K562 (cell line): ENCODE data around the gene ZAP70. TPM values are rescaled to one million over a fixed set of nuclear protein-coding genes. Genes with fewer than 3 reads are reported as not detected.

ENCODE experiments used
- ATF4 ChIP-seq: fragments of 450-650 bp; formaldehyde crosslinking; IDR thresholded peaks from 2 replicates; pipeline ENCODE4 v1.4.0; 2022; ENCODE audit warnings: mild to moderate bottlenecking, moderate library complexity
- ATF6 ChIP-seq: sonication (generic); formaldehyde crosslinking; IDR thresholded peaks from 2 replicates; pipeline ENCODE4 v1.4.0; 2020; ENCODE audit warnings: mild to moderate bottlenecking, missing genetic modification reagents
- BDP1 ChIP-seq: IDR thresholded peaks from 3 replicates; pipeline ENCODE4 v1.6.1; 2011; ENCODE audit not compliant: insufficient read length, insufficient read depth
- BRD9 ChIP-seq: fragments of 450-650 bp; IDR thresholded peaks from 2 replicates; pipeline ENCODE4 v1.6.1; 2018; ENCODE audit warnings: low read depth; ENCODE audit not compliant: partially characterized antibody
- ELK1 ChIP-seq: sonication (generic); formaldehyde crosslinking; IDR thresholded peaks from 2 replicates; pipeline ENCODE4 v1.8.1; 2022; ENCODE audit warnings: missing genetic modification reagents
- JUND ChIP-seq, 2 experiments: IDR thresholded peaks; 2 replicates in 1 of 2; 3 replicates in 1 of 2; pipeline ENCODE4 v1.6.1; 2011; ENCODE audit warnings: borderline replicate concordance in 2 of 2, low read depth in 2 of 2, low read length in 2 of 2, improper control_type of control experiment in 1 of 2, missing biosample characterization in 1 of 2, missing genetic modification characterization in 1 of 2, missing genetic modification reagents in 1 of 2
- LCOR ChIP-seq: sonication (generic); formaldehyde crosslinking; IDR thresholded peaks from 2 replicates; pipeline ENCODE4 v1.8.0; 2022; ENCODE audit warnings: mild to moderate bottlenecking, missing genetic modification reagents
- MAZ ChIP-seq, 2 experiments: fragments of 450-650 bp in 1 of 2; sonication (generic) in 1 of 2; formaldehyde crosslinking; IDR thresholded peaks in 1 of 2; conservative IDR thresholded peaks in 1 of 2; 2 replicates each; pipeline versions ENCODE4 v1.4.0 to v1.5.0; 2020; ENCODE audit warnings: mild to moderate bottlenecking in 1 of 2, missing genetic modification reagents in 1 of 2
- MYC ChIP-seq, 2 experiments: fragments of 250-450 bp in 1 of 2; sonication (Bioruptor Pico) in 1 of 2; IDR thresholded peaks; 2 replicates each; pipeline versions ENCODE4 v1.5.1 to v1.6.1; 2012 to 2021; ENCODE audit warnings: low read depth in 2 of 2, borderline replicate concordance in 1 of 2, improper control_type of control experiment in 1 of 2, low read length in 1 of 2, mild to moderate bottlenecking in 1 of 2, moderate library complexity in 1 of 2
- PKNOX1 ChIP-seq: fragments of 450-650 bp; IDR thresholded peaks from 2 replicates; pipeline ENCODE4 v1.6.1; 2016
- STAG1 ChIP-seq: sonication (generic); formaldehyde crosslinking; IDR thresholded peaks from 2 replicates; pipeline ENCODE4 v1.5.0; 2020; ENCODE audit warnings: missing genetic modification reagents, borderline replicate concordance
- TARDBP ChIP-seq: fragments of 450-650 bp; IDR thresholded peaks from 2 replicates; pipeline ENCODE4 v1.6.1; 2016
- TFAP4 ChIP-seq: sonication (generic); formaldehyde crosslinking; IDR thresholded peaks from 2 replicates; pipeline ENCODE4 v1.8.0; 2022; ENCODE audit warnings: missing genetic modification reagents, mild to moderate bottlenecking, moderate library complexity, borderline replicate concordance
- ZNF212 ChIP-seq: fragments of 450-650 bp; formaldehyde crosslinking; IDR thresholded peaks from 2 replicates; pipeline ENCODE4 v1.4.0; 2020; ENCODE audit warnings: mild to moderate bottlenecking
- ZNF24 ChIP-seq: fragments of 450-650 bp; IDR thresholded peaks from 2 replicates; pipeline ENCODE4 v1.6.1; 2016
- ZNF449 ChIP-seq: fragments of 250-450 bp; sonication (Bioruptor Pico); IDR thresholded peaks from 2 replicates; pipeline ENCODE4 v1.8.0; 2022; ENCODE audit warnings: moderate library complexity, mild to moderate bottlenecking, inconsistent platforms
- polyA plus RNA-seq, 8 experiments: library from polyadenylated mRNA; depleted of rRNA in 4 of 8; stranded (reverse) in 5 of 8; unstranded in 3 of 8; fragments of >200 nt; fragmentation: Nextera tagmentation in 2 of 8; fragmentation: Illumina TruSeq in 1 of 8; extraction: Ambion mirVana in 2 of 8; extraction: Trizol in 1 of 8; gene quantifications; 2 replicates each; pipeline versions ENCODE4 v1.2.1 to v1.2.3, GENCODE V29; 2011 to 2014; ENCODE audit warnings: inconsistent platforms in 1 of 8, missing spikeins in 1 of 8
- total RNA-seq, 7 experiments: library from RNA; depleted of rRNA in 6 of 7; stranded (reverse); fragments of >200 nt in 6 of 7; fragmentation: Illumina TruSeq in 2 of 7; extraction: Trizol in 2 of 7; gene quantifications; 2 replicates each; pipeline versions ENCODE4 v1.2.1 to v1.2.3, GENCODE V29; 2011 to 2021; ENCODE audit warnings: low replicate concordance in 1 of 7

ZAP70 gene
- total and polyA plus RNA-seq, 9 of the 15 experiments (the other 6 are each of a cell fraction or from before 2014, with no cell fraction given), result 0.06 to 0.80 (median 0.21) TPM; not detected in 1

GRCh38 chr2:97697252-97698235, 15.8 kb upstream of the ZAP70 start (continued):
- 0 out of 2 replicates have a peak, but pooled peaks have one; percentile 48 for TF ChIP-seq ATF6 (CRISPR knock-in tag)
- TF ChIP-seq PKNOX1, result peak; percentile 59
- peak; percentile 63; the same call in 1 of the 2 replicates for TF ChIP-seq MYC (IDR thresholded peaks at IDR 0.05; ENCODE audit: low read depth, low read length)
- TF ChIP-seq MYC (CRISPR knock-in tag; IDR thresholded peaks at IDR 0.05; ENCODE audit: borderline replicate concordance, low read depth), result no peak
- TF ChIP-seq MAZ (CRISPR knock-in tag; conservative IDR thresholded peaks at IDR 0.05 in 1 of 2, IDR thresholded peaks at IDR 0.05 in 1 of 2), result peak in 1 of 2 experiments; percentile 54; a peak in 1 of 4 replicates
- TF ChIP-seq ZNF449 (CRISPR knock-in tag), result no peak
- TF ChIP-seq ZNF212 (CRISPR knock-in tag), result no peak
- TF ChIP-seq STAG1 (CRISPR knock-in tag), result peak; percentile 81; the same call in 1 of the 2 replicates
- 0 out of 2 replicates have a peak, but pooled peaks have one; percentile 19 for TF ChIP-seq ATF4 (CRISPR knock-in tag)
- no peak for TF ChIP-seq BRD9
- TF ChIP-seq TARDBP, result no peak
- TF ChIP-seq ZNF24, result peak; percentile 49; the same call in 1 of the 2 replicates
- TF ChIP-seq ELK1 (CRISPR knock-in tag), result no peak
- peak; percentile 49; the same call in 1 of the 2 replicates for TF ChIP-seq LCOR (CRISPR knock-in tag)
- TF ChIP-seq TFAP4 (CRISPR knock-in tag), result 0 out of 2 replicates have a peak, but pooled peaks have one; percentile 33
- no peak for TF ChIP-seq BDP1
- peak; percentile 53; the same call in 1 of the 2 replicates for TF ChIP-seq JUND (IDR thresholded peaks at IDR 0.05; ENCODE audit: borderline replicate concordance, low read depth, low read length)
- no peak; the same call in 2 of the 3 replicates for TF ChIP-seq JUND (tag; IDR thresholded peaks at IDR 0.05; ENCODE audit: borderline replicate concordance, low read depth, low read length)
